SU-DHL-6 (cell line): ENCODE results near the gene RBM22.

Source experiments
- H2AFZ ChIP-seq: fragments of 200-600 bp; sonication (generic); 2 replicates; pipeline ENCODE4 v1.6.1; 2014; ENCODE audit warnings: low read depth, mild to moderate bottlenecking, moderate library complexity, mixed read lengths, antibody characterized with exemption, low read length; ENCODE audit not compliant: severe bottlenecking
- H3F3A ChIP-seq: fragments of 200-600 bp; shearing (Covaris generic); 2 replicates; pipeline ENCODE4 v1.6.0; 2016; ENCODE audit warnings: antibody characterized with exemption, mild to moderate bottlenecking; ENCODE audit not compliant: insufficient read depth
- H3K27ac ChIP-seq: fragments of 200-600 bp; sonication (generic); 2 replicates; pipeline ENCODE4 v1.5.1; 2016; ENCODE audit warnings: low read depth, mild to moderate bottlenecking, low read length, moderate library complexity, mixed read lengths
- H3K27me3 ChIP-seq: fragments of 200-600 bp; sonication (generic), shearing (Covaris generic); 2 replicates; pipeline ENCODE4 v1.6.0; 2014; ENCODE audit warnings: mild to moderate bottlenecking, low read length
- H3K36me3 ChIP-seq: fragments of 200-600 bp; sonication (generic); 2 replicates; pipeline ENCODE4 v1.6.1; 2014; ENCODE audit warnings: mild to moderate bottlenecking, low read length, mixed read lengths
- H3K4me2 ChIP-seq: fragments of 300-600, 200-600 bp; shearing (Covaris generic), sonication (generic); 2 replicates; pipeline ENCODE4 v1.6.0; 2014; ENCODE audit warnings: low read length, low read depth, mild to moderate bottlenecking; ENCODE audit not compliant: poor library complexity, severe bottlenecking
- H3K4me3 ChIP-seq: fragments of 200-600 bp; sonication (generic); 2 replicates; pipeline ENCODE4 v1.5.1; 2014; ENCODE audit warnings: antibody characterized with exemption, low read length, mild to moderate bottlenecking, mixed read lengths; ENCODE audit not compliant: insufficient read depth, poor library complexity, severe bottlenecking
- H3K79me2 ChIP-seq: fragments of 200-600 bp; sonication (generic); 2 replicates; pipeline ENCODE4 v1.6.1; 2014; ENCODE audit warnings: mild to moderate bottlenecking, low read length, moderate library complexity; ENCODE audit not compliant: insufficient read depth
- H3K9ac ChIP-seq: fragments of 200-600 bp; sonication (generic); 2 replicates; pipeline ENCODE4 v1.7.0; 2014; ENCODE audit warnings: mild to moderate bottlenecking, low read length
- H3K9me2 ChIP-seq: fragments of 200-600 bp; sonication (generic); replicated peaks from 2 replicates; pipeline ENCODE4 v1.6.1; 2014; ENCODE audit warnings: low read length; ENCODE audit not compliant: insufficient read depth
- H3K9me3 ChIP-seq: fragments of 200-600 bp; sonication (generic); 2 replicates; pipeline ENCODE4 v1.6.1; 2014; ENCODE audit warnings: low read length, mixed read lengths; ENCODE audit not compliant: insufficient read depth
- H4K20me1 ChIP-seq: fragments of 200-600 bp; sonication (generic); 2 replicates; pipeline ENCODE4 v1.6.1; 2014; ENCODE audit warnings: low read depth, mild to moderate bottlenecking, antibody characterized with exemption, low read length, moderate library complexity, mixed read lengths
- EZH2phosphoT487 ChIP-seq: fragments of 200-600 bp; sonication (generic), shearing (Covaris generic); conservative IDR thresholded peaks from 2 replicates; pipeline ENCODE4 v1.6.1; 2018; ENCODE audit warnings: mild to moderate bottlenecking, antibody characterized with exemption, low read length, moderate library complexity, mixed read lengths
- TF ChIP-seq, protein P1 (sequence below): fragments of 200-600 bp; sonication (generic); IDR thresholded peaks from one replicate; pipeline ENCODE4 v1.5.1; 2017; ENCODE audit warnings: antibody characterized with exemption, mild to moderate bottlenecking, low read length, moderate library complexity; ENCODE audit not compliant: insufficient read depth, poor library complexity, severe bottlenecking

The RBM22 gene

DNA sequence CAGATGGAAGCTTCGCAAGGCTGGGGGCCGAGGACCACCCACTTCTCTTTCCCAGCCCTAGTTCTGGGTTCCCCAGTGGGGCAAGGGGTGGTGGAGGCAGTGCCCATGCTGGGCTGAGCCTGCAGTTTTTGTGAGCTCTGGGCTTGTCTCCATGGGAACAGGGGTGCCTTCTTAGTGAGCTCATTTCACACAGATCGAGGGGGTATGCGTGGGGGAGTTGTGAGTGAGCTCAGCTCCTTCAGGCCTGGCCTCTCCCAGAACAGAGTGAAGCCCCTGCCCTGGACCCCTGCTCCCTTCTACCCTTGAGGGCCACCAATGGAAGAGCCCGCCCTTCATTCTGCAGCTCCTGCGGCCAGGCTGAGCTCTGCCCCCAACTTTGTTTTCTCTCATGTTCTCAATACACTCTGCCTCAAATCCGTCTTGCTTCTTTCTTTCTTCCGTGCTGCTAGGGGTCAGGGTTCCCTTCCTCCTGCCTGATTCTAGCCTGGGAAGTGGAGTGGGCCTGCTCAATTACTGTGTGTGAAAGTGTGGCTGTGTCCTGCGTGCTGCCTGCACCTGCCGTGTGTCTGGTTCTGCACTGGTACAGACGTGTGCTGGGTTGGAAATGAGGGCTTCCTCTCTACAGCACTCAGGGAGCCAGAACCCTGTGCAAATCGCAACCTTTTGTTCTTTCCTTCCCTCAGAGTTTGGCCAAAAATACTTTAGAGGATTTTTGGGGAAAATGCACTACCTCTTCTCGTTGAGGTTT lies 48.8 kb downstream of the RBM22 start:
- no peaks in the 10 kb centered on the region for H3K9me3 ChIP-seq
- H3K9ac ChIP-seq: no peak overlapping the region
- H2AFZ ChIP-seq: no peak overlapping the region
- H3K4me3 ChIP-seq: no peak overlapping the region
- TF ChIP-seq, protein P1, sequence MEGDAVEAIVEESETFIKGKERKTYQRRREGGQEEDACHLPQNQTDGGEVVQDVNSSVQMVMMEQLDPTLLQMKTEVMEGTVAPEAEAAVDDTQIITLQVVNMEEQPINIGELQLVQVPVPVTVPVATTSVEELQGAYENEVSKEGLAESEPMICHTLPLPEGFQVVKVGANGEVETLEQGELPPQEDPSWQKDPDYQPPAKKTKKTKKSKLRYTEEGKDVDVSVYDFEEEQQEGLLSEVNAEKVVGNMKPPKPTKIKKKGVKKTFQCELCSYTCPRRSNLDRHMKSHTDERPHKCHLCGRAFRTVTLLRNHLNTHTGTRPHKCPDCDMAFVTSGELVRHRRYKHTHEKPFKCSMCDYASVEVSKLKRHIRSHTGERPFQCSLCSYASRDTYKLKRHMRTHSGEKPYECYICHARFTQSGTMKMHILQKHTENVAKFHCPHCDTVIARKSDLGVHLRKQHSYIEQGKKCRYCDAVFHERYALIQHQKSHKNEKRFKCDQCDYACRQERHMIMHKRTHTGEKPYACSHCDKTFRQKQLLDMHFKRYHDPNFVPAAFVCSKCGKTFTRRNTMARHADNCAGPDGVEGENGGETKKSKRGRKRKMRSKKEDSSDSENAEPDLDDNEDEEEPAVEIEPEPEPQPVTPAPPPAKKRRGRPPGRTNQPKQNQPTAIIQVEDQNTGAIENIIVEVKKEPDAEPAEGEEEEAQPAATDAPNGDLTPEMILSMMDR: no peak
- no peak for TF ChIP-seq EZH2phosphoT487
- H3K4me2 ChIP-seq: no peak overlapping the region
- no peaks in the 10 kb centered on the region for H3F3A ChIP-seq
- H4K20me1 ChIP-seq: no peaks in the 10 kb centered on the region
- H3K27me3 ChIP-seq: no peaks in the 10 kb centered on the region
- no peaks in the 10 kb centered on the region for H3K9me2 ChIP-seq
- no peaks in the 10 kb centered on the region for H3K79me2 ChIP-seq
- no peak overlapping the region for H3K27ac ChIP-seq
- H3K36me3 ChIP-seq: no peaks in the 10 kb centered on the region

DNA sequence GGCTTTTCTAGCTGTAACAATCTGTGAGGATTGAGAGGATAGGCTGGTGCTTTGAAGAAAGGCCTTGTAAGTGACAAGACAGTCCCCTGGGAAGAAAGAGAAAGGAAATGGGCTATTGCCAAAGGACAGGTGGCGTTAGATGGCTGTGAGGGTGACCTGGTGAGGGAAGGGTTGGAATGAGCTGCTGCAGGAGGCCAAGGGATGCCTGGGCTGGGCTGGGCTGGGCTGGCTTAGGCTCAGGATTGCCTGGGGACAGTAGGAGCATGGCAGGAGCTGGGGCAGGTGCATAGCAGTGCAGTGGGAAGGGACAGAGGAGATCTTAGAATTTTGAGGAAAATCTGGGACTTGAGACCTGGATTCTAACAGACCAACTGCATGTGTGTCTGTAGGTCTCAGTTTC lies 49.5 kb downstream of the RBM22 start:
- Histone ChIP-seq H3K9me3 (no peaks in the 10 kb centered on the region), H3K4me2 (no peak overlapping the region), H3K27ac (no peak overlapping the region), H3K36me3 (no peaks in the 10 kb centered on the region), H3K79me2 (no peaks in the 10 kb centered on the region), H3K9me2 (no peaks in the 10 kb centered on the region), H3K9ac (no peak overlapping the region), H3K4me3 (no peak overlapping the region), H4K20me1 (no peaks in the 10 kb centered on the region), H3F3A (no peaks in the 10 kb centered on the region), H3K27me3 (no peaks in the 10 kb centered on the region), H2AFZ (no peak overlapping the region)
- TF ChIP-seq, protein P1: no peak
- TF ChIP-seq EZH2phosphoT487: no peak

DNA sequence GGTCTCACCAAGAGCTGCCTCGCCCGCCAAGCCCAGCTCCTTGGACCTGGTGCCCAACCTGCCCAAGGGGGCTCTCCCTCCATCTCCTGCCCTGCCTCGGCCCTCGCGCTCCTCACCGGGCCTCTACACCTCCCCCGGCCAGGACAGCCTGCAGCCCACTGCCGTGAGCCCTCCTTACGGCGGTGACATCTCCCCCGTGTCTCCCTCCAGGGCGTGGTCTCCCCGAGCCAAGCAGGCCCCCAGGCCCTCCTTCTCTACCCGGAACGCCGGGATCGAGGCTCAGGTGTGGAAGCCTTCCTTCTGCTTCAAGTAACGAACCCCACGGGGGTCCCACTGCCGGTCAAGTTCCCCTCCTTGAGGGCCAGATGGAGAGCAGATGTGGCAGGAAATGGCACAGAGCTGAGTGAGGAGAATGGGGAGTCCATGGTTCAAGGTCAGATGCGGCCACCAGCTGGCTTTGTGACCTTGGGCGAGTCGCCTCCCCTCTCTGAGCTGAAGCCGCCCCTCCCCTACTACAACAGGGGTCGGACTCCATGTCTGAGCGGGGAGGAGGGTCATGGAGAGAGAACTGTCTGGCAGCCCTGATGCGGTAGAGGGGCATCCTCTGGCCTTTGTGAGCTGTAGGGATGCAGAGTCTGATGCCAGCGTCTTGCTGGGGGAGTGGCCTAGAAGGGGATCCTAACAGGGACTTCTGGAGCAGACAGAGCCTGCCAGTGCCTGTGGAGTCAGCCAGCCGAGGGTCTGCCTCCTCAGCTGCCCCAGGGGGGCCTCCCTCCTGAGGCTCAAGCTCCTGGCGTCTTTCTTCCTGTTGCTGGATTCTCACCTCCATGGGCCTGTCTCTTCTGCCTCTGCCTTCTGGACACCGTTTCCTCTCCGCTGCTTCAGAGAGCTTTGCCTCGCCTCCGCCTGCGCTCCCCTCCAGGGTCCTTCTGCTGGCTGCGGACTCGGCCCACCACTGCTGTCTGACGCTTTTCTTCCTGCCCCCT lies 50.5 kb downstream of the RBM22 start:
- no peak overlapping the region for H3K27ac ChIP-seq

More for the DNA sequence above, 50.5 kb downstream of the RBM22 start:
- Histone ChIP-seq H3F3A (no peaks in the 10 kb centered on the region), H3K27me3 (no peaks in the 10 kb centered on the region), H3K4me3 (no peak overlapping the region), H3K9ac (no peak overlapping the region), H3K36me3 (no peaks in the 10 kb centered on the region), H4K20me1 (no peaks in the 10 kb centered on the region), H3K79me2 (no peaks in the 10 kb centered on the region), H2AFZ (no peak overlapping the region), H3K4me2 (no peak overlapping the region), H3K9me3 (no peaks in the 10 kb centered on the region), H3K9me2 (no peaks in the 10 kb centered on the region)
- TF ChIP-seq EZH2phosphoT487: no peak
- TF ChIP-seq, protein P1: no peak
